GM12878 (cell line): ENCODE results near the gene TFF1. TPM values are rescaled to one million over a fixed set of nuclear protein-coding genes. Genes with fewer than 3 reads are reported as not detected.
A peak's percentile ranks its signal among the peaks of the same experiment; 100 is the strongest.

Experiments
- ATAC-seq: fragments of 200-7000 bp; cut with Tn5 transposase; 3 replicates; pipeline ENCODE4 v1.9.1; 2020; ENCODE audit warnings: mild to moderate bottlenecking, moderate library complexity
- BruUV-seq: library from RNA; stranded (reverse); fragments of 400-500 nt; replicated peaks from 2 replicates; lab custom pipeline; 2021; lab: Mats Ljungman, UMichigan
- CTCF ChIA-PET: fragments of 300-600 bp; sonication (Branson Sonifier 250); formaldehyde crosslinking; extraction: SDS; loops from one replicate; lab custom pipeline; 2021; ENCODE audit warnings: inconsistent platforms; lab: Yijun Ruan, JAX
- POLR2A ChIA-PET: fragments of 350-600 bp; formaldehyde crosslinking; extraction: SDS; loops from one replicate; lab custom pipeline; 2021; ENCODE audit warnings: inconsistent platforms; lab: Charles Lee
- RAD21 ChIA-PET: fragments of 300-600 bp; sonication (Branson Sonifier 250); formaldehyde crosslinking; loops from one replicate; lab custom pipeline; 2023; ENCODE audit warnings: antibody characterized with exemption; ENCODE audit not compliant: unreplicated experiment; lab: Charles Lee
- SMC1A ChIA-PET: fragments of 300-600 bp; sonication (Branson Sonifier 250); formaldehyde crosslinking; loops from one replicate; lab custom pipeline; 2023; ENCODE audit not compliant: unreplicated experiment, uncharacterized antibody; lab: Charles Lee
- DNase-seq: peaks from one replicate; pipeline ENCODE4 v3.0.0-alpha.2; 2011; ENCODE audit warnings: low read depth, low spot score
- FAIRE-seq: peaks from 3 replicates; lab custom pipeline; 2011; peaks lifted over from hg19 to GRCh38; lab: Jason Lieb, UNC
- H2AFZ ChIP-seq: 2 replicates; pipeline ENCODE4 v1.6.0; 2011; ENCODE audit warnings: low read depth, low read length, control low read depth; ENCODE audit not compliant: control insufficient read depth
- H3K27ac ChIP-seq: 2 replicates; pipeline ENCODE4 v1.5.1; 2011; ENCODE audit warnings: control low read depth; ENCODE audit not compliant: control insufficient read depth, insufficient read depth
- H3K27me3 ChIP-seq, 2 experiments: replicated peaks in 1 of 2; 2 replicates each; pipeline versions ENCODE4 v1.6.0 to v1.6.1; 2011; ENCODE audit warnings: low read length in 1 of 2; ENCODE audit not compliant: control insufficient read depth in 2 of 2, insufficient read depth in 2 of 2
- H3K36me3 ChIP-seq, 2 experiments: 2 replicates each; pipeline ENCODE4 v1.5.1; 2011; ENCODE audit warnings: low read length in 1 of 2; ENCODE audit not compliant: control insufficient read depth in 2 of 2, insufficient read depth in 2 of 2
- H3K4me1 ChIP-seq: 2 replicates; pipeline ENCODE4 v1.6.1; 2011; ENCODE audit warnings: mild to moderate bottlenecking, low read length, moderate library complexity, mixed read lengths; ENCODE audit not compliant: control insufficient read depth, insufficient read depth
- H3K4me2 ChIP-seq: 2 replicates; pipeline ENCODE4 v1.6.0; 2011; ENCODE audit warnings: control low read depth; ENCODE audit not compliant: control insufficient read depth, insufficient read depth
- H3K4me3 ChIP-seq: fragments of 200-600 bp; sonication (generic); 2 replicates; pipeline ENCODE4 v1.5.1; 2016
- H3K79me2 ChIP-seq: 2 replicates; pipeline ENCODE4 v1.6.0; 2011; ENCODE audit warnings: low read length; ENCODE audit not compliant: control insufficient read depth, insufficient read depth
- H3K9ac ChIP-seq: 2 replicates; pipeline ENCODE4 v1.8.0; 2011; ENCODE audit warnings: low read length, control low read depth, mixed read lengths; ENCODE audit not compliant: control insufficient read depth, insufficient read depth
- H3K9me3 ChIP-seq: replicated peaks from 3 replicates; pipeline ENCODE4 v1.5.1; 2011; ENCODE audit warnings: mild to moderate bottlenecking, low read length; ENCODE audit not compliant: control insufficient read depth, insufficient read depth
- H4K20me1 ChIP-seq: 2 replicates; pipeline ENCODE4 v1.6.0; 2011; ENCODE audit not compliant: control insufficient read depth, insufficient read depth
- ATF7 ChIP-seq: fragments of 450-650 bp; IDR thresholded peaks from 2 replicates; pipeline ENCODE4 v1.6.1; 2016; ENCODE audit warnings: low read depth, mild to moderate bottlenecking
- BMI1 ChIP-seq: fragments of 450-650 bp; IDR thresholded peaks from 2 replicates; pipeline ENCODE4 v1.6.1; 2016; ENCODE audit warnings: mild to moderate bottlenecking, moderate library complexity, borderline replicate concordance
- CREB1 ChIP-seq: IDR thresholded peaks from 2 replicates; pipeline ENCODE4 v1.6.1; 2012; ENCODE audit warnings: low read depth, mild to moderate bottlenecking, inconsistent platforms
- EED ChIP-seq: sonication (generic); IDR thresholded peaks from 2 replicates; pipeline ENCODE4 v1.6.1; 2016; ENCODE audit warnings: antibody characterized with exemption, low read depth
- IRF3 ChIP-seq: fragments of 450-650 bp; IDR thresholded peaks from 2 replicates; pipeline ENCODE4 v1.6.1; 2014; ENCODE audit warnings: mild to moderate bottlenecking
- JUNB ChIP-seq: IDR thresholded peaks from 2 replicates; pipeline ENCODE4 v1.6.1; 2016; ENCODE audit warnings: antibody characterized with exemption, mild to moderate bottlenecking
- NFYA ChIP-seq: IDR thresholded peaks from 2 replicates; pipeline ENCODE4 v1.6.1; 2011; ENCODE audit warnings: low read depth, mild to moderate bottlenecking, low read length, improper control_type of control experiment, borderline replicate concordance
- NKRF ChIP-seq: fragments of 450-650 bp; conservative IDR thresholded peaks from 2 replicates; pipeline ENCODE4 v1.6.1; 2017; ENCODE audit warnings: mild to moderate bottlenecking, moderate library complexity
- PAX5 ChIP-seq: IDR thresholded peaks from 2 replicates; pipeline ENCODE4 v1.6.1; 2011; ENCODE audit warnings: low read depth, low read length, borderline replicate concordance
- PAX8 ChIP-seq: fragments of 450-650 bp; IDR thresholded peaks from 2 replicates; pipeline ENCODE4 v1.6.1; 2017; ENCODE audit warnings: mild to moderate bottlenecking, moderate library complexity
- POLR2AphosphoS2 ChIP-seq: IDR thresholded peaks from 2 replicates; pipeline ENCODE4 v1.6.1; 2011; ENCODE audit warnings: low read depth, mild to moderate bottlenecking, low read length, improper control_type of control experiment, moderate library complexity
- POU2F2 ChIP-seq: IDR thresholded peaks from 3 replicates; pipeline ENCODE4 v1.6.1; 2011; ENCODE audit warnings: low read depth, mild to moderate bottlenecking, low read length, borderline replicate concordance
- SMARCA5 ChIP-seq: fragments of 450-650 bp; IDR thresholded peaks from 2 replicates; pipeline ENCODE4 v1.6.1; 2017; ENCODE audit warnings: mild to moderate bottlenecking
- SUPT20H ChIP-seq: IDR thresholded peaks from 2 replicates; pipeline ENCODE4 v1.6.1; 2011; ENCODE audit warnings: low read depth, mild to moderate bottlenecking, low read length, moderate library complexity, borderline replicate concordance; ENCODE audit not compliant: control insufficient read depth
- ZNF207 ChIP-seq: fragments of 450-650 bp; IDR thresholded peaks from 2 replicates; pipeline ENCODE4 v1.6.1; 2014; ENCODE audit warnings: antibody characterized with exemption, mild to moderate bottlenecking, borderline replicate concordance
- WGBS: methylation state at CpG from one replicate; pipeline ENCODE4 v1.1.6; 2016; ENCODE audit warnings: low lambda C conversion rate; ENCODE audit not compliant: insufficient replicate concordance, insufficient coverage; ENCODE audit errors: missing lambda C conversion rate; 5-methylcytosine and 5-hydroxymethylcytosine counted together
- in situ Hi-C: fragments of 300-500 bp; cut with MboI; formaldehyde crosslinking; loops from 9 replicates; pipeline ENCODE4 v1.14.3; 2018; ENCODE audit warnings: mixed read lengths
- intact Hi-C: fragments of 100-400 bp; cut with micrococcal nuclease; formaldehyde crosslinking; loops from one replicate; pipeline ENCODE4 v1.14.2; 2022; ENCODE audit not compliant: unreplicated experiment
- polyA plus RNA-seq, 11 experiments: library from polyadenylated mRNA; depleted of rRNA in 4 of 11; unstranded in 6 of 11; stranded (reverse) in 5 of 11; fragments of >200 nt; fragmentation: Nextera tagmentation in 4 of 11; fragmentation: Illumina TruSeq in 1 of 11; extraction: Ambion mirVana in 4 of 11; extraction: Trizol in 1 of 11; gene quantifications; 1 replicate in 1 of 11; 2 replicates in 10 of 11; pipeline versions ENCODE4 v1.2.1 to v1.2.3, GENCODE V29; 2011 to 2016; ENCODE audit warnings: inconsistent platforms in 2 of 11, missing spikeins in 2 of 11, low read depth in 1 of 11
- total RNA-seq, 4 experiments: library from RNA; depleted of rRNA in 3 of 4; stranded (reverse); fragments of >200 nt in 3 of 4; fragmentation: Illumina TruSeq in 1 of 4; extraction: Trizol in 1 of 4; gene quantifications; 2 replicates each; pipeline versions ENCODE4 v1.2.1 to v1.2.3, GENCODE V29; 2013 to 2021
- TF ChIP-seq, protein P1 (sequence below): fragments of 450-650 bp; IDR thresholded peaks from 2 replicates; pipeline ENCODE4 v1.6.1; 2016; ENCODE audit warnings: mild to moderate bottlenecking, moderate library complexity, borderline replicate concordance

The TFF1 gene
- total and polyA plus RNA-seq, 10 of the 15 experiments (the other 5 are each of a cell fraction or from before 2014, with no cell fraction given), result 0.13 TPM; not detected in 9

- Histone ChIP-seq H3K4me1 (peaks cover 53% of the 10 kb centered on the region), H3K9me3 (no peaks in the 10 kb centered on the region), H3K27me3 (no peaks in the 10 kb centered on the region), H3K4me3 (peak overlapping the region; percentile 33; the same call in 1 of the 2 replicates), H3K79me2 (peaks cover 12% of the 10 kb centered on the region), H4K20me1 (no peaks in the 10 kb centered on the region), H3K36me3 (no peaks in the 10 kb centered on the region), H3K4me2 (peak overlapping the region; percentile 61), H3K27ac (peak overlapping the region; percentile 91), H2AFZ (peak overlapping the region; percentile 53), H3K9ac (peak overlapping the region; percentile 58)
- DNase-seq, result peak; percentile 96
- intact Hi-C loops, result loop anchor here (1.0 to 2.0 kb wide), 3 partner anchors 22 to 48 kb away; no protein-coding TSS in a partner anchor
- BruUV-seq, result TSS peak; percentile 43
- ATAC-seq, result peak; percentile 91
- POLR2A ChIA-PET, result interaction anchor here (0.5 to 3.4 kb wide), 13 partner anchors 9 to 490 kb away, joined by 3 to 27 read pairs (median 4); partner anchors contain the start of gene UBASH3A
- in situ Hi-C loops, result no loop called here
- CTCF ChIA-PET, result interaction anchor here (0.6 to 2.8 kb wide), 17 partner anchors 9 to 144 kb away, joined by 3 to 20 read pairs (median 6); partner anchors contain the start of gene UBASH3A
- SMC1A ChIA-PET, result interaction anchor here (0.7 to 4.8 kb wide), 23 partner anchors 9 to 244 kb away, joined by 3 to 124 read pairs (median 5); partner anchors contain the start of gene UBASH3A
- WGBS, result 20% methylated on average over 17 of the region's 17 CpGs
- FAIRE-seq, result peak; percentile 41
- RAD21 ChIA-PET, result interaction anchor here (0.6 to 3.3 kb wide), 26 partner anchors 8 to 161 kb away, joined by 3 to 54 read pairs (median 4); partner anchors contain the start of gene UBASH3A
- TF ChIP-seq SMARCA5 (peak; percentile 48; the same call in 1 of the 2 replicates), CREB1 (peak; percentile 60), EED (peak; percentile 55; the same call in 1 of the 2 replicates), POLR2AphosphoS2 (no peak), PAX5 (peak; percentile 85; the same call in 1 of the 2 replicates), POU2F2 (no peak), PAX8 (no peak), IRF3 (no peak), ATF7 (peak; percentile 69; the same call in 1 of the 2 replicates), NFYA (no peak), NKRF (no peak), ZNF207 (no peak), SUPT20H (no peak), JUNB (peak; percentile 25; the same call in 1 of the 2 replicates), BMI1 (no peak)
- TF ChIP-seq, protein P1, sequence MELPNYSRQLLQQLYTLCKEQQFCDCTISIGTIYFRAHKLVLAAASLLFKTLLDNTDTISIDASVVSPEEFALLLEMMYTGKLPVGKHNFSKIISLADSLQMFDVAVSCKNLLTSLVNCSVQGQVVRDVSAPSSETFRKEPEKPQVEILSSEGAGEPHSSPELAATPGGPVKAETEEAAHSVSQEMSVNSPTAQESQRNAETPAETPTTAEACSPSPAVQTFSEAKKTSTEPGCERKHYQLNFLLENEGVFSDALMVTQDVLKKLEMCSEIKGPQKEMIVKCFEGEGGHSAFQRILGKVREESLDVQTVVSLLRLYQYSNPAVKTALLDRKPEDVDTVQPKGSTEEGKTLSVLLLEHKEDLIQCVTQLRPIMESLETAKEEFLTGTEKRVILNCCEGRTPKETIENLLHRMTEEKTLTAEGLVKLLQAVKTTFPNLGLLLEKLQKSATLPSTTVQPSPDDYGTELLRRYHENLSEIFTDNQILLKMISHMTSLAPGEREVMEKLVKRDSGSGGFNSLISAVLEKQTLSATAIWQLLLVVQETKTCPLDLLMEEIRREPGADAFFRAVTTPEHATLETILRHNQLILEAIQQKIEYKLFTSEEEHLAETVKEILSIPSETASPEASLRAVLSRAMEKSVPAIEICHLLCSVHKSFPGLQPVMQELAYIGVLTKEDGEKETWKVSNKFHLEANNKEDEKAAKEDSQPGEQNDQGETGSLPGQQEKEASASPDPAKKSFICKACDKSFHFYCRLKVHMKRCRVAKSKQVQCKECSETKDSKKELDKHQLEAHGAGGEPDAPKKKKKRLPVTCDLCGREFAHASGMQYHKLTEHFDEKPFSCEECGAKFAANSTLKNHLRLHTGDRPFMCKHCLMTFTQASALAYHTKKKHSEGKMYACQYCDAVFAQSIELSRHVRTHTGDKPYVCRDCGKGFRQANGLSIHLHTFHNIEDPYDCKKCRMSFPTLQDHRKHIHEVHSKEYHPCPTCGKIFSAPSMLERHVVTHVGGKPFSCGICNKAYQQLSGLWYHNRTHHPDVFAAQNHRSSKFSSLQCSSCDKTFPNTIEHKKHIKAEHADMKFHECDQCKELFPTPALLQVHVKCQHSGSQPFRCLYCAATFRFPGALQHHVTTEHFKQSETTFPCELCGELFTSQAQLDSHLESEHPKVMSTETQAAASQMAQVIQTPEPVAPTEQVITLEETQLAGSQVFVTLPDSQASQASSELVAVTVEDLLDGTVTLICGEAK, result no peak
Observed at GRCh38 chr21:42392731-42393442, 26.6 kb upstream of the TFF1 start.
